ENCODE results near the gene GNB1L. TPM values are rescaled to one million over a fixed set of nuclear protein-coding genes. Genes with fewer than 3 reads are reported as not detected.

The GNB1L gene
- total RNA-seq, 1 experiment from 2014 or later, result 12.2 TPM

DNA sequence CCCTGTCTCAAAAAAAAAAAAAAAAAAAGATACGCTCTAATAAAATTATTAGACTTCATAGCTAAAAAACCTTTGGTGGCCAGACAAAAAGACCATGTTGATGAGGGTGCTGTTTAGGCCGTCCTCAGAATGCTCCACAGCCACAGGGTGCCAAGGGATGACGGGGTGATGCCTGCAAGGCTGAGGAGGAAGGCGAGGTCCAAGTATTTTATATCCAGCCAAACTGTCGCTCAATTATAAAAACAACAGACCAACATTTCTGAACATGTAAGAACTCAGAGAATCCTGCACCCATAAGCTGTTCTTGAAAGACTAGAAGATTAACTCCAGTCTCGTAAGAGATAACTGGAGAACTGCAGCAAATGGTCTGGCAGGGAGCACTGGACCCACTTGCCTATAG, 64.8 kb downstream of the GNB1L start:
- ATAC-seq, result no peak
- no peak overlapping the region for H3K4me3 ChIP-seq (ENCODE audit: low read depth in 2 of 2, low read length in 2 of 2)
- no TSS peak for BruUV-seq (replicated peaks)
- intact Hi-C loops (cut with micrococcal nuclease; ENCODE audit: unreplicated experiment) (no loop called here), in situ Hi-C loops (cut with HindIII; ENCODE audit: low pct_unique_long_range_greater_than_20kb, low sequenced_read_pairs) (no loop called here)
- ChIA-PET CTCF (no interaction called here), POLR2A (no interaction called here)
- H3K9me3 ChIP-seq (ENCODE audit: control insufficient read depth, insufficient read depth, low read depth, low read length), result no peaks in the 10 kb centered on the region
- H3K27me3 ChIP-seq (ENCODE audit: control insufficient read depth, insufficient read depth, low read length), result no peaks in the 10 kb centered on the region
- H3K4me1 ChIP-seq (ENCODE audit: control insufficient read depth, insufficient read depth, low read length), result no peaks in the 10 kb centered on the region
- TF ChIP-seq TCF7L2 (IDR thresholded peaks at IDR 0.05; ENCODE audit: low read depth, low read length), result no peak
- TF ChIP-seq SIN3A (IDR thresholded peaks at IDR 0.05; ENCODE audit: borderline replicate concordance, insufficient read depth, low read depth, low read length), result no peak
- DNase-seq (ENCODE audit: low read depth, low spot score), result no peak
- no peaks in the 10 kb centered on the region for H3K36me3 ChIP-seq (ENCODE audit: control insufficient read depth, insufficient read depth, low read length)
- no peak overlapping the region for H3K27ac ChIP-seq (ENCODE audit: low read length)

DNA sequence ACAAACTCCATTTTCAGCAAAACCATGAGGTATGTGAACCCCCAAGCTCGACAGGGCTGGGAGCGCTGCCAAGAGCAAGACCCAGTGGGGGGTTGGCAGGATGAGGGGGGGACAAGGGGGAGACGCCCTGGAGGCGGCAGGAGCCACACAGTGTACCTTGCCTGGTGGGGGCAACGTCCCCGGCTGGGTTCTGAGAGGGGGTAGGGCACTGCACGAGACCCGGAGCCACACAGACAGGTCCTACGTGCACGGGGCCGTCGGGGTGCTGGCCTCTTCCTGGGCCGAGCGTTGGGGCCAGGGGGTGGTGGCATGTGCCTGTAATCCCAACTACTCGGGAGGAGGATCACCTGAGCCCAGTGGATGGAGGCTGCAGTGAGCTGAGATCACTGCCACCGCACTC, 65.3 kb downstream of the GNB1L start:
- no peaks in the 10 kb centered on the region for H3K4me1 ChIP-seq (ENCODE audit: control insufficient read depth, insufficient read depth, low read length)
- CTCF ChIA-PET, result no interaction called here
- intact Hi-C loops (cut with micrococcal nuclease; ENCODE audit: unreplicated experiment) (no loop called here), in situ Hi-C loops (cut with HindIII; ENCODE audit: low pct_unique_long_range_greater_than_20kb, low sequenced_read_pairs) (no loop called here)
- no peak for TF ChIP-seq TCF7L2 (IDR thresholded peaks at IDR 0.05; ENCODE audit: low read depth, low read length)
- TF ChIP-seq, protein P1, sequence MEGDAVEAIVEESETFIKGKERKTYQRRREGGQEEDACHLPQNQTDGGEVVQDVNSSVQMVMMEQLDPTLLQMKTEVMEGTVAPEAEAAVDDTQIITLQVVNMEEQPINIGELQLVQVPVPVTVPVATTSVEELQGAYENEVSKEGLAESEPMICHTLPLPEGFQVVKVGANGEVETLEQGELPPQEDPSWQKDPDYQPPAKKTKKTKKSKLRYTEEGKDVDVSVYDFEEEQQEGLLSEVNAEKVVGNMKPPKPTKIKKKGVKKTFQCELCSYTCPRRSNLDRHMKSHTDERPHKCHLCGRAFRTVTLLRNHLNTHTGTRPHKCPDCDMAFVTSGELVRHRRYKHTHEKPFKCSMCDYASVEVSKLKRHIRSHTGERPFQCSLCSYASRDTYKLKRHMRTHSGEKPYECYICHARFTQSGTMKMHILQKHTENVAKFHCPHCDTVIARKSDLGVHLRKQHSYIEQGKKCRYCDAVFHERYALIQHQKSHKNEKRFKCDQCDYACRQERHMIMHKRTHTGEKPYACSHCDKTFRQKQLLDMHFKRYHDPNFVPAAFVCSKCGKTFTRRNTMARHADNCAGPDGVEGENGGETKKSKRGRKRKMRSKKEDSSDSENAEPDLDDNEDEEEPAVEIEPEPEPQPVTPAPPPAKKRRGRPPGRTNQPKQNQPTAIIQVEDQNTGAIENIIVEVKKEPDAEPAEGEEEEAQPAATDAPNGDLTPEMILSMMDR (IDR thresholded peaks at IDR 0.05), result no peak
- no peak for TF ChIP-seq POLR2AphosphoS5 (IDR thresholded peaks at IDR 0.05; ENCODE audit: low read depth, low read length)
- TF ChIP-seq, protein P2, sequence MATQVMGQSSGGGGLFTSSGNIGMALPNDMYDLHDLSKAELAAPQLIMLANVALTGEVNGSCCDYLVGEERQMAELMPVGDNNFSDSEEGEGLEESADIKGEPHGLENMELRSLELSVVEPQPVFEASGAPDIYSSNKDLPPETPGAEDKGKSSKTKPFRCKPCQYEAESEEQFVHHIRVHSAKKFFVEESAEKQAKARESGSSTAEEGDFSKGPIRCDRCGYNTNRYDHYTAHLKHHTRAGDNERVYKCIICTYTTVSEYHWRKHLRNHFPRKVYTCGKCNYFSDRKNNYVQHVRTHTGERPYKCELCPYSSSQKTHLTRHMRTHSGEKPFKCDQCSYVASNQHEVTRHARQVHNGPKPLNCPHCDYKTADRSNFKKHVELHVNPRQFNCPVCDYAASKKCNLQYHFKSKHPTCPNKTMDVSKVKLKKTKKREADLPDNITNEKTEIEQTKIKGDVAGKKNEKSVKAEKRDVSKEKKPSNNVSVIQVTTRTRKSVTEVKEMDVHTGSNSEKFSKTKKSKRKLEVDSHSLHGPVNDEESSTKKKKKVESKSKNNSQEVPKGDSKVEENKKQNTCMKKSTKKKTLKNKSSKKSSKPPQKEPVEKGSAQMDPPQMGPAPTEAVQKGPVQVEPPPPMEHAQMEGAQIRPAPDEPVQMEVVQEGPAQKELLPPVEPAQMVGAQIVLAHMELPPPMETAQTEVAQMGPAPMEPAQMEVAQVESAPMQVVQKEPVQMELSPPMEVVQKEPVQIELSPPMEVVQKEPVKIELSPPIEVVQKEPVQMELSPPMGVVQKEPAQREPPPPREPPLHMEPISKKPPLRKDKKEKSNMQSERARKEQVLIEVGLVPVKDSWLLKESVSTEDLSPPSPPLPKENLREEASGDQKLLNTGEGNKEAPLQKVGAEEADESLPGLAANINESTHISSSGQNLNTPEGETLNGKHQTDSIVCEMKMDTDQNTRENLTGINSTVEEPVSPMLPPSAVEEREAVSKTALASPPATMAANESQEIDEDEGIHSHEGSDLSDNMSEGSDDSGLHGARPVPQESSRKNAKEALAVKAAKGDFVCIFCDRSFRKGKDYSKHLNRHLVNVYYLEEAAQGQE (IDR thresholded peaks at IDR 0.05; ENCODE audit: insufficient read depth in 1 of 2, low read depth in 2 of 2, low read length in 1 of 2), result no peak
- TF ChIP-seq SIN3A (IDR thresholded peaks at IDR 0.05; ENCODE audit: borderline replicate concordance, insufficient read depth, low read depth, low read length), result no peak
- no peaks in the 10 kb centered on the region for H3K36me3 ChIP-seq (ENCODE audit: control insufficient read depth, insufficient read depth, low read length)
- H3K27ac ChIP-seq (ENCODE audit: low read length), result no peak overlapping the region
- no peak for DNase-seq (ENCODE audit: low read depth, low spot score)
- ATAC-seq, result no peak
- H3K9me3 ChIP-seq (ENCODE audit: control insufficient read depth, insufficient read depth, low read depth, low read length), result no peaks in the 10 kb centered on the region
- POLR2A ChIA-PET, result interaction anchor here (0.7 kb wide), 1 partner anchor 52 kb away, joined by 11 read pairs; no protein-coding TSS in a partner anchor
- BruUV-seq (replicated peaks), result no TSS peak
- H3K4me3 ChIP-seq (ENCODE audit: low read depth in 2 of 2, low read length in 2 of 2), result no peak overlapping the region
- no peaks in the 10 kb centered on the region for H3K27me3 ChIP-seq (ENCODE audit: control insufficient read depth, insufficient read depth, low read length)

DNA sequence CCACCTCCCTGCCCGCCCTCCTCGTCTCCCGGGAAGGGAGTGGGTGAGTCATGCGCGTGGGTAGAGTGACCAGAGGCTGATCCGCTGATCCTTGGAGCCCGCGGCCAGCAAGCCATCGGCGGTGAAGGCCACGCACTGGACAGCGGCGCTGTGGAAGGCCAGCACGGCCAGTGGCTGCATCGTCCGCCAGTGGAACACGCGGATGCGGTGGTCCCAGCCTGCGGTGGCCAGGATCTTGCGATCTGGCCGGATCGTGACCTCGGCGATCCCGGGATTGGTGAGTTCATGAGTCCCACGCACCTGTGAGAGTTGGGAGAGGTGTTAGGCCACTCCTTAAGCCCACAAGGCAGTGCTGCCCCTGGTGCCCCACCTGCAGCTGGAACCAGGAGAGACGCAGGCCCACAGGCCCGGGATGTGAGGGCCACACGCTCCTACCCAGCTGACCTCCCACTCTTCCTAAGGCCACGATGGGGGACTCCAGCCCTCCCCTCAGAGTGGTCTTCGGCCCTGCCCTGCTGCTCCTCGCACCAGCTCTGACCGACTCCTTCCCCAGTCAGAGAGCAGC, 65.9 kb downstream of the GNB1L start:
- ChIA-PET CTCF (no interaction called here), POLR2A (interaction anchor here (0.7 kb wide), 1 partner anchor 53 kb away, joined by 11 read pairs; no protein-coding TSS in a partner anchor)
- no peak overlapping the region for H3K27ac ChIP-seq (ENCODE audit: low read length)
- TF ChIP-seq SIN3A (IDR thresholded peaks at IDR 0.05; ENCODE audit: borderline replicate concordance, insufficient read depth, low read depth, low read length) (no peak), POLR2AphosphoS5 (IDR thresholded peaks at IDR 0.05; ENCODE audit: low read depth, low read length) (no peak), TCF7L2 (IDR thresholded peaks at IDR 0.05; ENCODE audit: low read depth, low read length) (no peak)
- TF ChIP-seq, protein P1 (IDR thresholded peaks at IDR 0.05), result no peak
- TF ChIP-seq, protein P2 (IDR thresholded peaks at IDR 0.05; ENCODE audit: insufficient read depth in 1 of 2, low read depth in 2 of 2, low read length in 1 of 2), result no peak
- H3K4me1 ChIP-seq (ENCODE audit: control insufficient read depth, insufficient read depth, low read length), result no peaks in the 10 kb centered on the region
- H3K36me3 ChIP-seq (ENCODE audit: control insufficient read depth, insufficient read depth, low read length), result no peaks in the 10 kb centered on the region
- intact Hi-C loops (cut with micrococcal nuclease; ENCODE audit: unreplicated experiment) (no loop called here), in situ Hi-C loops (cut with HindIII; ENCODE audit: low pct_unique_long_range_greater_than_20kb, low sequenced_read_pairs) (no loop called here)
- DNase-seq (ENCODE audit: low read depth, low spot score) (no peak), ATAC-seq (no peak)
- no peaks in the 10 kb centered on the region for H3K27me3 ChIP-seq (ENCODE audit: control insufficient read depth, insufficient read depth, low read length)
- no peak overlapping the region for H3K4me3 ChIP-seq (ENCODE audit: low read depth in 2 of 2, low read length in 2 of 2)
- BruUV-seq (replicated peaks), result no TSS peak
- no peaks in the 10 kb centered on the region for H3K9me3 ChIP-seq (ENCODE audit: control insufficient read depth, insufficient read depth, low read depth, low read length)

Measured in Panc1 (cell line).